Measurements from ENCODE around the gene ANG. TPM values are rescaled to one million over a fixed set of nuclear protein-coding genes. Genes with fewer than 3 reads are reported as not detected.

Gene ANG
- polyA plus RNA-seq, 1 of the 3 experiments (the other 2 are of a cell fraction) = 3.6 TPM

DNA sequence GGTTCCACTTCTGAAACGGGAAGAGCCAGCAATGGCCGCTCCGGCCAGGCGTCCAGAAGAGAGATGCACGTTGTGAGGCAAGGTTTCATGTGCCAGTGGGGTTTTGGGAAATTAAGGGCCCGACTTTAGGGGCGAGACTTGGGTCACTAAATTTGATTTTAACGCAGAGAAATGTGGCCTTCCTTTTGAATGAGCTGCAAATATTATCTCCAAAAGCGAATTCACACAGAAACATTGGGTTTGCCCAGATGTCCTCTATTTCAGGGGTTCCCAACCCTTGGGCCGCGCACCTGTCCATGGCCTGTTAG, 6.5 kb upstream of the ANG start:
- ChIA-PET CTCF (interaction anchor here (0.9 to 5.5 kb wide), 8 partner anchors 9 to 289 kb away, joined by 3 to 25 read pairs (median 4); no protein-coding TSS in a partner anchor), POLR2A (interaction anchor here (1.1 to 1.6 kb wide), 2 partner anchors 227 to 339 kb away, joined by 3 to 4 read pairs; partner anchors contain the start of genes APEX1 and PARP2)
- H3K9me3 ChIP-seq = no peaks in the 10 kb centered on the region
- TF ChIP-seq EP300 (IDR thresholded peaks at IDR 0.05; ENCODE audit: borderline replicate concordance in 1 of 2, low read depth in 1 of 2, low read length in 1 of 2) (no peak), TEAD4 (IDR thresholded peaks at IDR 0.05; ENCODE audit: borderline replicate concordance, insufficient read depth) (no peak), SMC3 (IDR thresholded peaks at IDR 0.05; ENCODE audit: low read depth, low read length) (no peak), RXRA (IDR thresholded peaks at IDR 0.05; ENCODE audit: borderline replicate concordance, low read depth) (no peak), ZBTB33 (IDR thresholded peaks at IDR 0.05; ENCODE audit: borderline replicate concordance, low read depth) (no peak), MAX (IDR thresholded peaks at IDR 0.05; ENCODE audit: low read depth) (no peak; the same call in 1 of the 2 replicates), GATA2 (CRISPR knock-in tag; IDR thresholded peaks at IDR 0.05) (no peak), EZH2phosphoT487 (IDR thresholded peaks at IDR 0.05; ENCODE audit: borderline replicate concordance, low read depth) (no peak), MEF2A (IDR thresholded peaks at IDR 0.05; ENCODE audit: borderline replicate concordance, low read depth) (no peak), REST (IDR thresholded peaks at IDR 0.05; ENCODE audit: low read depth, low read length) (no peak)
- TF ChIP-seq, protein P1, sequence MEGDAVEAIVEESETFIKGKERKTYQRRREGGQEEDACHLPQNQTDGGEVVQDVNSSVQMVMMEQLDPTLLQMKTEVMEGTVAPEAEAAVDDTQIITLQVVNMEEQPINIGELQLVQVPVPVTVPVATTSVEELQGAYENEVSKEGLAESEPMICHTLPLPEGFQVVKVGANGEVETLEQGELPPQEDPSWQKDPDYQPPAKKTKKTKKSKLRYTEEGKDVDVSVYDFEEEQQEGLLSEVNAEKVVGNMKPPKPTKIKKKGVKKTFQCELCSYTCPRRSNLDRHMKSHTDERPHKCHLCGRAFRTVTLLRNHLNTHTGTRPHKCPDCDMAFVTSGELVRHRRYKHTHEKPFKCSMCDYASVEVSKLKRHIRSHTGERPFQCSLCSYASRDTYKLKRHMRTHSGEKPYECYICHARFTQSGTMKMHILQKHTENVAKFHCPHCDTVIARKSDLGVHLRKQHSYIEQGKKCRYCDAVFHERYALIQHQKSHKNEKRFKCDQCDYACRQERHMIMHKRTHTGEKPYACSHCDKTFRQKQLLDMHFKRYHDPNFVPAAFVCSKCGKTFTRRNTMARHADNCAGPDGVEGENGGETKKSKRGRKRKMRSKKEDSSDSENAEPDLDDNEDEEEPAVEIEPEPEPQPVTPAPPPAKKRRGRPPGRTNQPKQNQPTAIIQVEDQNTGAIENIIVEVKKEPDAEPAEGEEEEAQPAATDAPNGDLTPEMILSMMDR (IDR thresholded peaks at IDR 0.05) = no peak
- TF ChIP-seq, protein P2, sequence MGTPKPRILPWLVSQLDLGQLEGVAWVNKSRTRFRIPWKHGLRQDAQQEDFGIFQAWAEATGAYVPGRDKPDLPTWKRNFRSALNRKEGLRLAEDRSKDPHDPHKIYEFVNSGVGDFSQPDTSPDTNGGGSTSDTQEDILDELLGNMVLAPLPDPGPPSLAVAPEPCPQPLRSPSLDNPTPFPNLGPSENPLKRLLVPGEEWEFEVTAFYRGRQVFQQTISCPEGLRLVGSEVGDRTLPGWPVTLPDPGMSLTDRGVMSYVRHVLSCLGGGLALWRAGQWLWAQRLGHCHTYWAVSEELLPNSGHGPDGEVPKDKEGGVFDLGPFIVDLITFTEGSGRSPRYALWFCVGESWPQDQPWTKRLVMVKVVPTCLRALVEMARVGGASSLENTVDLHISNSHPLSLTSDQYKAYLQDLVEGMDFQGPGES (IDR thresholded peaks at IDR 0.05; ENCODE audit: low read depth, low read length) = no peak
- TF ChIP-seq, protein P3, sequence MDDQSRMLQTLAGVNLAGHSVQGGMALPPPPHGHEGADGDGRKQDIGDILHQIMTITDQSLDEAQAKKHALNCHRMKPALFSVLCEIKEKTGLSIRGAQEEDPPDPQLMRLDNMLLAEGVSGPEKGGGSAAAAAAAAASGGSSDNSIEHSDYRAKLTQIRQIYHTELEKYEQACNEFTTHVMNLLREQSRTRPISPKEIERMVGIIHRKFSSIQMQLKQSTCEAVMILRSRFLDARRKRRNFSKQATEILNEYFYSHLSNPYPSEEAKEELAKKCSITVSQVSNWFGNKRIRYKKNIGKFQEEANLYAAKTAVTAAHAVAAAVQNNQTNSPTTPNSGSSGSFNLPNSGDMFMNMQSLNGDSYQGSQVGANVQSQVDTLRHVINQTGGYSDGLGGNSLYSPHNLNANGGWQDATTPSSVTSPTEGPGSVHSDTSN (IDR thresholded peaks at IDR 0.05) = no peak
- peak overlapping the region; percentile 97 for H3K4me2 ChIP-seq
- peak overlapping the region; percentile 94 to 98 for H3K27ac ChIP-seq (ENCODE audit: low read depth in 2 of 2, low read length in 1 of 2)
- H3F3A ChIP-seq (replicated peaks; ENCODE audit: insufficient read depth) = peaks cover 39% of the 10 kb centered on the region
- no peak for DNase-seq
- no peaks in the 10 kb centered on the region for H3K9me2 ChIP-seq
- no peaks in the 10 kb centered on the region for H3K36me3 ChIP-seq (replicated peaks in 1 of 2; ENCODE audit: control insufficient read depth in 1 of 2, insufficient read depth in 2 of 2, low read length in 1 of 2)
- H3K4me1 ChIP-seq (ENCODE audit: control insufficient read depth in 1 of 2, insufficient read depth in 2 of 2, low read depth in 1 of 2, low read length in 1 of 2) = peaks cover 5 to 26% of the 10 kb centered on the region in 2 experiments; a peak in 3 of 4 replicates
- peak overlapping the region; percentile 97 for H2AFZ ChIP-seq (ENCODE audit: low read depth)
- H3K27me3 ChIP-seq (ENCODE audit: insufficient read depth) = peaks cover 6% of the 10 kb centered on the region
- H3K9ac ChIP-seq = peak overlapping the region; percentile 97
- 2% methylated on average over 11 of the region's 11 CpGs for WGBS (ENCODE audit: low lambda C conversion rate)
- peak overlapping the region; percentile 93 to 97 for H3K4me3 ChIP-seq (ENCODE audit: low read depth in 2 of 2, low read length in 1 of 2)
- no peaks in the 10 kb centered on the region for H3K79me2 ChIP-seq (ENCODE audit: insufficient read depth)
- H4K20me1 ChIP-seq (ENCODE audit: insufficient read depth) = no peaks in the 10 kb centered on the region

All from SK-N-SH (cell line).